GM12878 (cell line): ENCODE results near the gene WDR64. TPM values are rescaled to one million over a fixed set of nuclear protein-coding genes. Genes with fewer than 3 reads are reported as not detected.

ENCODE experiments used
- ASH2L ChIP-seq: fragments of 300-600, 200-600 bp; sonication (generic); IDR thresholded peaks from 2 replicates; pipeline ENCODE4 v1.6.1; 2017; ENCODE audit warnings: low read depth, mild to moderate bottlenecking, borderline replicate concordance
- ATF2 ChIP-seq: IDR thresholded peaks from 2 replicates; pipeline ENCODE4 v1.6.1; 2012; ENCODE audit warnings: low read length, inconsistent platforms
- BCL3 ChIP-seq: IDR thresholded peaks from 2 replicates; pipeline ENCODE4 v1.6.1; 2011; ENCODE audit warnings: borderline replicate concordance, low read depth, mild to moderate bottlenecking, moderate library complexity, low read length; ENCODE audit not compliant: insufficient read depth, poor library complexity, severe bottlenecking
- CBX3 ChIP-seq: fragments of 200-600 bp; sonication (generic); IDR thresholded peaks from 2 replicates; pipeline ENCODE4 v1.6.1; 2016; ENCODE audit warnings: low read depth, borderline replicate concordance
- EGR1 ChIP-seq, 2 experiments: IDR thresholded peaks; 1 replicate in 1 of 2; 2 replicates in 1 of 2; pipeline ENCODE4 v1.6.1; 2011 to 2012; ENCODE audit warnings: low read depth in 2 of 2, low read length in 2 of 2, borderline replicate concordance in 1 of 2, mild to moderate bottlenecking in 1 of 2, moderate library complexity in 1 of 2
- HCFC1 ChIP-seq: fragments of 150-350 bp; IDR thresholded peaks from 2 replicates; pipeline ENCODE4 v1.6.1; 2014; ENCODE audit warnings: low read length
- IKZF1 ChIP-seq: fragments of 450-650 bp; conservative IDR thresholded peaks from 2 replicates; pipeline ENCODE4 v1.6.1; 2017; ENCODE audit warnings: antibody characterized with exemption, mild to moderate bottlenecking
- IRF4 ChIP-seq: IDR thresholded peaks from 2 replicates; pipeline ENCODE4 v1.6.1; 2011; ENCODE audit warnings: low read depth, low read length
- MYB ChIP-seq: fragments of 150-350 bp; IDR thresholded peaks from 2 replicates; pipeline ENCODE4 v1.6.1; 2014; ENCODE audit warnings: mild to moderate bottlenecking, low read depth, low read length, borderline replicate concordance
- NR2F1 ChIP-seq: fragments of 450-650 bp; conservative IDR thresholded peaks from 2 replicates; pipeline ENCODE4 v1.6.1; 2017; ENCODE audit warnings: mild to moderate bottlenecking
- POLR2AphosphoS5 ChIP-seq: IDR thresholded peaks from 2 replicates; pipeline ENCODE4 v1.6.1; 2011; ENCODE audit warnings: mild to moderate bottlenecking, low read length, inconsistent platforms
- PRDM15 ChIP-seq: fragments of 450-650 bp; formaldehyde crosslinking; IDR thresholded peaks from 2 replicates; pipeline ENCODE4 v1.4.0; 2020; ENCODE audit warnings: mild to moderate bottlenecking, moderate library complexity
- RB1 ChIP-seq: fragments of 450-650 bp; formaldehyde crosslinking; IDR thresholded peaks from 2 replicates; pipeline ENCODE4 v1.6.1; 2017; ENCODE audit warnings: mild to moderate bottlenecking, borderline replicate concordance
- RBBP5 ChIP-seq: fragments of 200-600 bp; sonication (generic); conservative IDR thresholded peaks from 2 replicates; pipeline ENCODE4 v1.6.1; 2016
- SMC3 ChIP-seq: IDR thresholded peaks from 2 replicates; pipeline ENCODE4 v1.6.1; 2011; ENCODE audit warnings: low read length, improper control_type of control experiment, borderline replicate concordance
- SREBF1 ChIP-seq: IDR thresholded peaks from 2 replicates; pipeline ENCODE4 v1.6.1; 2012; ENCODE audit warnings: mild to moderate bottlenecking, low read length
- TAF1 ChIP-seq: IDR thresholded peaks from 2 replicates; pipeline ENCODE4 v1.6.1; 2011; ENCODE audit warnings: mild to moderate bottlenecking, low read depth, low read length, borderline replicate concordance
- TARDBP ChIP-seq: IDR thresholded peaks from 2 replicates; pipeline ENCODE4 v1.6.1; 2016; ENCODE audit warnings: borderline replicate concordance
- YY1 ChIP-seq: IDR thresholded peaks from 2 replicates; pipeline ENCODE4 v1.6.1; 2011; ENCODE audit warnings: low read depth, mild to moderate bottlenecking, low read length
- polyA plus RNA-seq, 11 experiments: library from polyadenylated mRNA; depleted of rRNA in 4 of 11; unstranded in 6 of 11; stranded (reverse) in 5 of 11; fragments of >200 nt; fragmentation: Nextera tagmentation in 4 of 11; fragmentation: Illumina TruSeq in 1 of 11; extraction: Ambion mirVana in 4 of 11; extraction: Trizol in 1 of 11; gene quantifications; 1 replicate in 1 of 11; 2 replicates in 10 of 11; pipeline versions ENCODE4 v1.2.1 to v1.2.3, GENCODE V29; 2011 to 2016; ENCODE audit warnings: inconsistent platforms in 2 of 11, missing spikeins in 2 of 11, low read depth in 1 of 11
- total RNA-seq, 4 experiments: library from RNA; depleted of rRNA in 3 of 4; stranded (reverse); fragments of >200 nt in 3 of 4; fragmentation: Illumina TruSeq in 1 of 4; extraction: Trizol in 1 of 4; gene quantifications; 2 replicates each; pipeline versions ENCODE4 v1.2.1 to v1.2.3, GENCODE V29; 2013 to 2021
- TF ChIP-seq, protein P1 (sequence below): fragments of 450-650 bp; IDR thresholded peaks from 2 replicates; pipeline ENCODE4 v1.6.1; 2016; ENCODE audit warnings: mild to moderate bottlenecking
- TF ChIP-seq, protein P2 (sequence below): IDR thresholded peaks from 2 replicates; pipeline ENCODE4 v1.6.1; 2011; ENCODE audit warnings: low read depth, mild to moderate bottlenecking, low read length, moderate library complexity, borderline replicate concordance; ENCODE audit errors: extremely low read depth

Gene WDR64
- total and polyA plus RNA-seq, 10 of the 15 experiments (the other 5 are each of a cell fraction or from before 2014, with no cell fraction given), result 0.01 TPM; not detected in 9

DNA sequence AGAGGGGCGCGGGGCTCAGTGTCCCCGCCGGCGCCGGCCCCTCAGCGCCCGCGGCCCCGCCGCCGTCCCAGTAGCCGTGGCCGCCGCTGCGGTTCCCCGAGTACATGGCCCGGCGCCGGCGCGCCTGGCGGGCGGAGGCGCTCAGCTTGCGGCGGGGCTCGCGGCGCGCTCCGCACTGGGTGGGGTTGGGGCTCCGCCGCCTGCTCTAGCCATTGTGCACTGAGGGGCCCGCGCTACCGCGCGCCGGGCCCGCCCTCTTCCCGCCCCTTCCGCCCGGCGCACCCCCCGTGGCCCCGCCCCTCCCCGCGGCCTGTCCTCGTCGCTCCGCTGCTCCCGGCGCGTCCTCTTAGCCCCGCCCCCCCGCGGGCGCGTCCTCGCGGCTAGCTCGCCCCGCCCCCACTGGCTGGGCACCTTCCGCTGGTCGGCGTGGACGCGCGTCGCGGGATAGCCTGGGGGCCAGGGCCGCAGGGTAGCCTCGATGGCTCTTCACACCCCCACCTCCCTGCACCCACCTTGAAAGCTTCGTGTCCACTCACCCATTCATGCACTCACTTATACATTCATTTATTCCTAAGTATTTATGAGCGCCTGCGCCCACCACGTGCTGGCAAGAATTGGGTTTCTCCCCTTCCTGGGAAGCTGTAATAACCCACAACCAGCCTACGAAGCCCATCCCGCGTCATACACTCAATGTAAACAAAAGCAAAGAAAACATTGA, 11.8 kb upstream of the WDR64 start, which contains the start of the genes CHML and OPN3 (continued):
- TF ChIP-seq BCL3 (no peak), TAF1 (peak; percentile 77; the same call in 1 of the 2 replicates), SMC3 (no peak), RBBP5 (no peak), RB1 (peak; percentile 34; the same call in 1 of the 2 replicates), IRF4 (no peak), NR2F1 (no peak), IKZF1 (peak; percentile 65), ASH2L (no peak), YY1 (peak; percentile 79), PRDM15 (CRISPR knock-in tag) (no peak), TARDBP (no peak), MYB (no peak), HCFC1 (no peak), CBX3 (no peak), EGR1 (IDR thresholded peaks at IDR 0.05; ENCODE audit: borderline replicate concordance in 1 of 2, low read depth in 2 of 2, low read length in 2 of 2) (0 out of 3 replicates have a peak, but pooled peaks of 1 of the 2 experiments have one; percentile 1), SREBF1 (no peak), ATF2 (no peak), POLR2AphosphoS5 (peak; percentile 69; the same call in 1 of the 2 replicates)
- TF ChIP-seq, protein P1, sequence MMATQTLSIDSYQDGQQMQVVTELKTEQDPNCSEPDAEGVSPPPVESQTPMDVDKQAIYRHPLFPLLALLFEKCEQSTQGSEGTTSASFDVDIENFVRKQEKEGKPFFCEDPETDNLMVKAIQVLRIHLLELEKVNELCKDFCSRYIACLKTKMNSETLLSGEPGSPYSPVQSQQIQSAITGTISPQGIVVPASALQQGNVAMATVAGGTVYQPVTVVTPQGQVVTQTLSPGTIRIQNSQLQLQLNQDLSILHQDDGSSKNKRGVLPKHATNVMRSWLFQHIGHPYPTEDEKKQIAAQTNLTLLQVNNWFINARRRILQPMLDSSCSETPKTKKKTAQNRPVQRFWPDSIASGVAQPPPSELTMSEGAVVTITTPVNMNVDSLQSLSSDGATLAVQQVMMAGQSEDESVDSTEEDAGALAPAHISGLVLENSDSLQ, result no peak
- TF ChIP-seq, protein P2, sequence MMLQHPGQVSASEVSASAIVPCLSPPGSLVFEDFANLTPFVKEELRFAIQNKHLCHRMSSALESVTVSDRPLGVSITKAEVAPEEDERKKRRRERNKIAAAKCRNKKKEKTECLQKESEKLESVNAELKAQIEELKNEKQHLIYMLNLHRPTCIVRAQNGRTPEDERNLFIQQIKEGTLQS, result no peak
